Measurements from ENCODE around the gene POU2AF1. TPM values are rescaled to one million over a fixed set of nuclear protein-coding genes. Genes with fewer than 3 reads are reported as not detected.

The POU2AF1 gene
- total and polyA plus RNA-seq, 12 donors = 0.03 to 1.7 (median 0.55) TPM; not detected in 6

- Histone ChIP-seq H3K27ac (no peak overlapping the region), H3K36me3 (replicated peaks in 1 of 2) (no peaks in the 10 kb centered on the region), H3K4me1 (replicated peaks in 1 of 2) (no peaks in the 10 kb centered on the region), H3K4me3 (no peak overlapping the region), H3K9me3 (replicated peaks in 1 of 3) (no peaks in the 10 kb centered on the region), H3K27me3 (no peaks in the 10 kb centered on the region)
- no peak for DNase-seq
- WGBS, 4 donors = 65 to 85% (median 69%) methylated on average over 3 to 5 of the region's 5 CpGs
- intact Hi-C loops (cut with DNase I) = loop anchor here (5.0 to 10.0 kb wide), 2 partner anchors 55 to 122 kb away; partner anchors contain the start of gene POU2AF3 (in 1 of the 2)
- TF ChIP-seq POLR2A (IDR thresholded peaks at IDR 0.05) (no peak), CTCF (IDR thresholded peaks at IDR 0.05) (no peak)
Observed at GRCh38 chr11:111419641-111420327, 40.7 kb upstream of the POU2AF1 start.

GRCh38 chr11:111419181-111419580 is 40.1 kb upstream of the POU2AF1 start:
- Histone ChIP-seq H3K9me3 (replicated peaks in 1 of 3) (no peaks in the 10 kb centered on the region), H3K4me3 (no peak overlapping the region), H3K4me1 (replicated peaks in 1 of 2) (no peaks in the 10 kb centered on the region), H3K27me3 (no peaks in the 10 kb centered on the region), H3K36me3 (replicated peaks in 1 of 2) (no peaks in the 10 kb centered on the region), H3K27ac (no peak overlapping the region)
- intact Hi-C loops (cut with DNase I) = loop anchor here in 1 of 2 donors (5.0 kb wide), 1 partner anchor 122 kb away; the partner anchor contains the start of gene POU2AF3
- DNase-seq = no peak
- WGBS, 4 donors = 71 to 91% (median 82%) methylated on average over 4 of the region's 4 CpGs
- TF ChIP-seq CTCF (IDR thresholded peaks at IDR 0.05) (no peak), POLR2A (IDR thresholded peaks at IDR 0.05) (no peak)

GRCh38 chr11:111418436-111418787 is 39.3 kb upstream of the POU2AF1 start:
- Histone ChIP-seq H3K36me3 (replicated peaks in 1 of 2) (no peaks in the 10 kb centered on the region), H3K4me3 (no peak overlapping the region), H3K9me3 (replicated peaks in 1 of 3) (no peaks in the 10 kb centered on the region), H3K27ac (no peak overlapping the region), H3K4me1 (replicated peaks in 1 of 2) (no peaks in the 10 kb centered on the region), H3K27me3 (no peaks in the 10 kb centered on the region)
- no peak for DNase-seq
- 53 to 58% (median 57%) methylated on average over 3 to 5 of the region's 5 CpGs for WGBS, 4 donors
- intact Hi-C loops (cut with DNase I) = loop anchor here in 1 of 2 donors (5.0 kb wide), 1 partner anchor 121 kb away; the partner anchor contains the start of gene POU2AF3
- no peak for TF ChIP-seq CTCF (IDR thresholded peaks at IDR 0.05)
- TF ChIP-seq POLR2A (IDR thresholded peaks at IDR 0.05) = no peak

GRCh38 chr11:111417766-111418435 is 38.8 kb upstream of the POU2AF1 start:
- Histone ChIP-seq H3K27ac (no peak overlapping the region), H3K36me3 (replicated peaks in 1 of 2) (no peaks in the 10 kb centered on the region), H3K27me3 (no peaks in the 10 kb centered on the region), H3K4me3 (no peak overlapping the region), H3K9me3 (replicated peaks in 1 of 3) (no peaks in the 10 kb centered on the region), H3K4me1 (replicated peaks in 1 of 2) (no peaks in the 10 kb centered on the region)
- TF ChIP-seq POLR2A (IDR thresholded peaks at IDR 0.05) (no peak), CTCF (IDR thresholded peaks at IDR 0.05) (no peak)
- intact Hi-C loops (cut with DNase I) = loop anchor here in 1 of 2 donors (5.0 kb wide), 1 partner anchor 121 kb away; the partner anchor contains the start of gene POU2AF3
- WGBS, 4 donors = 39 to 54% (median 48%) methylated on average over 10 of the region's 10 CpGs
- DNase-seq = peak in 1 of 7 donors; percentile 16

Data from adrenal gland (tissue), 12 donors.